Endothelial cell of umbilical vein (primary cell): ENCODE measurements around the gene PRRT1.

Experiments used
- EZH2 ChIP-seq: IDR thresholded peaks from 2 replicates; pipeline ENCODE4 v1.6.1; 2012; ENCODE audit warnings: borderline replicate concordance, low read depth, mild to moderate bottlenecking, moderate library complexity, low read length, inconsistent platforms; ENCODE audit not compliant: severe bottlenecking
- GATA2 ChIP-seq: IDR thresholded peaks from 2 replicates; pipeline ENCODE4 v1.7.0; 2011; ENCODE audit warnings: low read depth, mild to moderate bottlenecking, moderate library complexity, mixed read lengths, low read length; ENCODE audit not compliant: insufficient read length, insufficient read depth
- JUN ChIP-seq: IDR thresholded peaks from 2 replicates; pipeline ENCODE4 v1.6.1; 2011; ENCODE audit warnings: borderline replicate concordance, low read depth; ENCODE audit not compliant: insufficient read length, insufficient read depth
- MYC ChIP-seq: IDR thresholded peaks from one replicate; pipeline ENCODE4 v1.6.1; 2011; ENCODE audit warnings: mild to moderate bottlenecking, low read depth, low read length
- POLR2A ChIP-seq: IDR thresholded peaks from 2 replicates; pipeline ENCODE4 v1.6.1; 2012; ENCODE audit warnings: low read depth, mild to moderate bottlenecking, control low read depth, low read length
- POLR2AphosphoS5 ChIP-seq: IDR thresholded peaks from 2 replicates; pipeline ENCODE4 v1.6.1; 2012; ENCODE audit warnings: low read depth, mild to moderate bottlenecking, control low read depth, low read length, moderate library complexity; ENCODE audit not compliant: insufficient read depth
- TF ChIP-seq, protein P1 (sequence below), 2 donors: IDR thresholded peaks; 1 replicate in 1 of 2; 2 replicates in 1 of 2; pipeline ENCODE4 v1.5.1; 2011; ENCODE audit warnings: low read length in 2 of 2, mild to moderate bottlenecking in 2 of 2, moderate library complexity in 2 of 2, control low read depth in 1 of 2, inconsistent platforms in 1 of 2, low read depth in 1 of 2; ENCODE audit not compliant: insufficient read depth in 1 of 2; ENCODE audit errors: extremely low read depth in 1 of 2
- TF ChIP-seq, protein P2 (sequence below): IDR thresholded peaks from 2 replicates; pipeline ENCODE4 v1.6.1; 2011; ENCODE audit not compliant: insufficient read depth, insufficient read length

DNA sequence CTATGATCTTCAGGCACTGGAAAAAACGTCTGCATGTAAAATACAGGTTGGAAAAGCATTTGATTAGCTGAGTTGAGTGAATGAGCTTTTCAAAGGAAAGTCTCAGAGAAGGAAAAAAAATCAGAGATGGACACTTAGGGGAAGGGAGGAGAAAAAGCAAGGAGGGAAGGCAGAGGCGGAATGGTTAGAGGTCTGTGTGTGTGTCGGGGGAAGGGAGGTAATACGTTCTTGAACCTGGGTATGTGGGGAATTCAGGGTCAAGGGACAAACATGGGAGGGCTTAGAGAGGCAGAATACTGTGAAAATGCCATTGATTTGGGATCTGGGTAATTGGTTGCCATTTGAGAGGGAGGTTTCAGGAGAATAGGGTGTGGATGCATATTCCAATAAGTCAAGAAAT, 5.1 kb downstream of the PRRT1 start:
- TF ChIP-seq, protein P1, sequence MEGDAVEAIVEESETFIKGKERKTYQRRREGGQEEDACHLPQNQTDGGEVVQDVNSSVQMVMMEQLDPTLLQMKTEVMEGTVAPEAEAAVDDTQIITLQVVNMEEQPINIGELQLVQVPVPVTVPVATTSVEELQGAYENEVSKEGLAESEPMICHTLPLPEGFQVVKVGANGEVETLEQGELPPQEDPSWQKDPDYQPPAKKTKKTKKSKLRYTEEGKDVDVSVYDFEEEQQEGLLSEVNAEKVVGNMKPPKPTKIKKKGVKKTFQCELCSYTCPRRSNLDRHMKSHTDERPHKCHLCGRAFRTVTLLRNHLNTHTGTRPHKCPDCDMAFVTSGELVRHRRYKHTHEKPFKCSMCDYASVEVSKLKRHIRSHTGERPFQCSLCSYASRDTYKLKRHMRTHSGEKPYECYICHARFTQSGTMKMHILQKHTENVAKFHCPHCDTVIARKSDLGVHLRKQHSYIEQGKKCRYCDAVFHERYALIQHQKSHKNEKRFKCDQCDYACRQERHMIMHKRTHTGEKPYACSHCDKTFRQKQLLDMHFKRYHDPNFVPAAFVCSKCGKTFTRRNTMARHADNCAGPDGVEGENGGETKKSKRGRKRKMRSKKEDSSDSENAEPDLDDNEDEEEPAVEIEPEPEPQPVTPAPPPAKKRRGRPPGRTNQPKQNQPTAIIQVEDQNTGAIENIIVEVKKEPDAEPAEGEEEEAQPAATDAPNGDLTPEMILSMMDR (IDR thresholded peaks at IDR 0.05; ENCODE audit: extremely low read depth in 1 of 2, insufficient read depth in 1 of 2, low read depth in 1 of 2, low read length in 2 of 2) = no peak
- no peak for TF ChIP-seq POLR2A
- no peak for TF ChIP-seq MYC
- TF ChIP-seq EZH2 = no peak
- TF ChIP-seq, protein P2, sequence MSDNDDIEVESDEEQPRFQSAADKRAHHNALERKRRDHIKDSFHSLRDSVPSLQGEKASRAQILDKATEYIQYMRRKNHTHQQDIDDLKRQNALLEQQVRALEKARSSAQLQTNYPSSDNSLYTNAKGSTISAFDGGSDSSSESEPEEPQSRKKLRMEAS = no peak
- no peak for TF ChIP-seq POLR2AphosphoS5
- no peak for TF ChIP-seq JUN
- no peak for TF ChIP-seq GATA2
